Progenitor cell of endocrine pancreas (in vitro differentiated cells): Measurements from ENCODE around the gene NRIP2. TPM values are rescaled to one million over a fixed set of nuclear protein-coding genes. Genes with fewer than 3 reads are reported as not detected.

Source experiments
- DNase-seq: peaks from one replicate; pipeline ENCODE4 v3.0.0; 2021; ENCODE audit warnings: low spot score; ENCODE audit not compliant: unreplicated experiment
- H3K27ac Mint-ChIP-seq: 2 replicates; pipeline ENCODE4 v1.8.0; 2021; ENCODE audit warnings: mild to moderate bottlenecking, moderate library complexity, mixed read lengths
- H3K27me3 Mint-ChIP-seq: 2 replicates; pipeline ENCODE4 v1.8.0; 2021; ENCODE audit warnings: mixed read lengths
- H3K36me3 Mint-ChIP-seq: 2 replicates; pipeline ENCODE4 v1.8.0; 2022; ENCODE audit warnings: mixed read lengths; ENCODE audit not compliant: insufficient read depth
- H3K4me1 Mint-ChIP-seq: 2 replicates; pipeline ENCODE4 v1.8.0; 2021; ENCODE audit warnings: low read depth, mixed read lengths
- H3K4me3 Mint-ChIP-seq: 2 replicates; pipeline ENCODE4 v1.8.0; 2021; ENCODE audit warnings: low read depth, mild to moderate bottlenecking, moderate library complexity, mixed read lengths
- H3K9me3 Mint-ChIP-seq: 2 replicates; pipeline ENCODE4 v1.8.0; 2021; ENCODE audit warnings: low read depth, mixed read lengths
- total RNA-seq: library from RNA; stranded (reverse); gene quantifications from 2 replicates; pipeline ENCODE4 v1.2.1, GENCODE V29; 2021
- TF ChIP-seq, protein P1 (sequence below): fragments of 200-600 bp; sonication (generic); IDR thresholded peaks from one replicate; pipeline ENCODE4 v1.5.0; 2021; ENCODE audit warnings: antibody characterized with exemption, mild to moderate bottlenecking; ENCODE audit not compliant: unreplicated experiment

NRIP2 gene
- total RNA-seq, 1 donor from 2014 or later: not detected

DNA sequence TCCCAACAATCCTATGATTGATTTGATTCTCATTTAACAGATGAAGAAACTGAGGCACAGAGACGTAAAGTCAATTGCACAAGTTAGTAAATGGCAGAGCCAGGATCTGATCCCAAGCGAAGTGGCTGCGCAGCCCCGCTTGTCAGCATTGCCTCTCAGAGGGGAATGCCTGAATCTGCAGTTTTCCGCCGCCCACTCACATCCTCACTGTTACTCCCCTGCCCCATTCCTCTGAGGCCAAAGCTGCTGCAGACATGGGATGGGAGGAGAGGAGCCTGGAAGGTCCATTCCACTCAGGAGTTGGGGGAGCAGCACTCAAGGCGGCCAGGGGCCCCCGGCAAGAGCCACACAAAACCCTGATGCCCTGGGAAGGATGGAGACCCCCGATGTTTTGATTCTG is 1.0 kb downstream of the NRIP2 start:
- H3K4me3 Mint-ChIP-seq: no peak overlapping the region
- no peak for DNase-seq
- no peak overlapping the region for H3K27ac Mint-ChIP-seq
- H3K36me3 Mint-ChIP-seq: peaks cover 18% of the 10 kb centered on the region
- H3K9me3 Mint-ChIP-seq: no peaks in the 10 kb centered on the region
- peaks cover 13% of the 10 kb centered on the region for H3K27me3 Mint-ChIP-seq
- TF ChIP-seq, protein P1, sequence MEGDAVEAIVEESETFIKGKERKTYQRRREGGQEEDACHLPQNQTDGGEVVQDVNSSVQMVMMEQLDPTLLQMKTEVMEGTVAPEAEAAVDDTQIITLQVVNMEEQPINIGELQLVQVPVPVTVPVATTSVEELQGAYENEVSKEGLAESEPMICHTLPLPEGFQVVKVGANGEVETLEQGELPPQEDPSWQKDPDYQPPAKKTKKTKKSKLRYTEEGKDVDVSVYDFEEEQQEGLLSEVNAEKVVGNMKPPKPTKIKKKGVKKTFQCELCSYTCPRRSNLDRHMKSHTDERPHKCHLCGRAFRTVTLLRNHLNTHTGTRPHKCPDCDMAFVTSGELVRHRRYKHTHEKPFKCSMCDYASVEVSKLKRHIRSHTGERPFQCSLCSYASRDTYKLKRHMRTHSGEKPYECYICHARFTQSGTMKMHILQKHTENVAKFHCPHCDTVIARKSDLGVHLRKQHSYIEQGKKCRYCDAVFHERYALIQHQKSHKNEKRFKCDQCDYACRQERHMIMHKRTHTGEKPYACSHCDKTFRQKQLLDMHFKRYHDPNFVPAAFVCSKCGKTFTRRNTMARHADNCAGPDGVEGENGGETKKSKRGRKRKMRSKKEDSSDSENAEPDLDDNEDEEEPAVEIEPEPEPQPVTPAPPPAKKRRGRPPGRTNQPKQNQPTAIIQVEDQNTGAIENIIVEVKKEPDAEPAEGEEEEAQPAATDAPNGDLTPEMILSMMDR: no peak
- peaks cover 3% of the 10 kb centered on the region for H3K4me1 Mint-ChIP-seq

DNA sequence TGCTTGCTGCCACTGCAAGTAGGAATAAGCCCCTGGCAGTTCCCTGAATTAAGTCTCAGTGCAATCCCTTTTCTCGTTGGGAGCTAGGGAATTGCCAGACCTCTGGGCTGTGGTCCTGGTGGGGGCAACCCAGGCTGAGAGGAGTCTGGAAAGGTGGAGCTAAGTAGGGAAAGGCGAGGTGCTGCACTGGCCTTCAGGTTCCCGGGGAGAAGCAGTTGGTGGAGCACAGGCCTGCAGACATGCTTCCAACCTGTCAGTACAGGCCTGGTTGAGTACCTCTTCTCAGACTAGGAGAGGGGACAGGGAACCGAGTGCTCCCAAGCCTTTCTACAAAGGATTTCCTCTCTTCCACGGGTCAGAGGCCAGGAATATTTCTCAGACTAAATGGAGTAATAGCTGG is 1.5 kb downstream of the NRIP2 start:
- Mint-ChIP-seq H3K4me3 (no peak overlapping the region), H3K9me3 (no peaks in the 10 kb centered on the region), H3K27me3 (peaks cover 13% of the 10 kb centered on the region), H3K4me1 (peaks cover 3% of the 10 kb centered on the region), H3K27ac (no peak overlapping the region), H3K36me3 (peaks cover 19% of the 10 kb centered on the region)
- DNase-seq: no peak
- TF ChIP-seq, protein P1: no peak

DNA sequence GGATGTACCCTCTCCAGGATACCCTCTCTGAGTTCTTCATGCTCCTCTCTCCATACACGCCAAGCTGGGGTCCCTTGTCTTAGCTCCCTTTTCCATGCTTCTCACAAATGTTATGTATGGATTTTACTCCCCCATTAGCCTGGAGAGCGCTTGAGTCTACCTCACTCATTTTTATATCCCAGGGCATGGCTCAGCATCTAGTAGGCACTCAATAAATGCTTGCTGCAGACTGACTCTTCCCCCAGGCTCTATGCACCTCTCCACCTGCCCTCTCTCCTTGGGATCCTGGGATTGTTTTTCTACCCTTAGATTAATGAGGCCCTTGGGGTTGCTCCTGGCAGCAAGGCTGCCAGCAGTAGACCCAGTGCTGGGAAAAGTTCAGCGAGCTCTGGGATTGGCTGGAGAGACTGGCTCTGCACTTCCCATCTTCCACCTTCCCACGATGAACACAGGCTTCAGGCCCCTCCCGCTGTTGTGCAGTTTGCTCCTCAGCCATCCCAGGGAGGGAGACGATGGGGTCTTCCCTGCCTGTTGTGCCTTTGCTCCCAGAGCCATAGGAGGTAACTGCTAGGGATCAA is 2.2 kb downstream of the NRIP2 start:
- Mint-ChIP-seq H3K27ac (no peak overlapping the region), H3K4me1 (peaks cover 3% of the 10 kb centered on the region), H3K27me3 (peaks cover 13% of the 10 kb centered on the region), H3K4me3 (no peak overlapping the region), H3K9me3 (no peaks in the 10 kb centered on the region), H3K36me3 (peaks cover 22% of the 10 kb centered on the region)
- TF ChIP-seq, protein P1: no peak
- DNase-seq: no peak

GRCh38 chr12:2829275-2829674 is 5.6 kb downstream of the NRIP2 start:
- TF ChIP-seq, protein P1: no peak
- Mint-ChIP-seq H3K4me3 (no peak overlapping the region), H3K36me3 (peaks cover 25% of the 10 kb centered on the region), H3K4me1 (no peaks in the 10 kb centered on the region), H3K27me3 (peaks cover 1% of the 10 kb centered on the region), H3K27ac (no peak overlapping the region), H3K9me3 (no peaks in the 10 kb centered on the region)
- no peak for DNase-seq

DNA sequence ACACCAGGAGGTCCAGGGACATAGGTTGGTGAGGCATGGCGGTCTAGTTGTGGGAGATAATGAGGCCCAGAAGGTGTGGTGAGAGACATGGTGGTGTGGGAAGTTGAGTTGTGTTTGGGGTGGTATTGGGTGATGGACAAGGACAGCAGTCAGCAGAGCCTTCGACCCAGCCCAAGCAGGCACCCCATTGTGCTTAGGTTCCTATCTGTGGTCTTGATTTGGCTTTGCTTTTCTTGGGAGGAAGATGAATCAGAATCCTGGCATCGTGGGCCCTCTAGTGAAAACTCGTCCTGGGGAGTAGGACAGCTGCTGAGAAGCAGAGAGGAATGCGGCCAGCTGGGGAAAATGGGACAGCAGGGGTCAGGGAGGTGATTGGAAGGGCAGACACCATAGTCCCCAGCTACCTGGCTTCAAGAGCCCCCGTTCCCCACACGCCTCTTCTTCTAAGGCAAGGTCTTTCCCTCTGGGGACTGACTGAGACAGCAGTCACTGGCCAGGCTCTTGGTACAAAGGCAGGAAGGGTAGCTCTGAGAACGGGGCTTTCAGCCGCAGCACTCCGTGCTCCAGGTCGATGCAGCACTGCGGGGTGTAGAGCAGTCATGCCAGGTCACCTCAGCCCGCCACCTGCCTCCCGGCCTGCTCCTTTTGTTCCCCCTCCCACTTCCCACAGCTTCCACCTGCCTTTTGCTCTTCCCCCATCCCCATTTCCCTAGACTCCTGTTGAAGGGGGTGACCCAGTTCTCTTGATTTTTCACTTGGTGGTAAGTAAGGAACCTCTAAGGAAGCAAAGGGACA is 7.9 kb downstream of the NRIP2 start:
- H3K9me3 Mint-ChIP-seq: no peaks in the 10 kb centered on the region
- H3K27me3 Mint-ChIP-seq: no peaks in the 10 kb centered on the region

More for the DNA sequence above, 7.9 kb downstream of the NRIP2 start:
- Mint-ChIP-seq H3K4me3 (no peak overlapping the region), H3K4me1 (no peaks in the 10 kb centered on the region), H3K27ac (no peak overlapping the region), H3K36me3 (peaks cover 33% of the 10 kb centered on the region)
- TF ChIP-seq, protein P1: no peak
- no peak for DNase-seq
